Measurements from ENCODE around the gene PAPOLA.
"Not testable (repeated sequence)": the region's sequence is repeated elsewhere in the genome, so short reads cannot be mapped to it uniquely, and the experiment has no call there.

The PAPOLA gene

DNA sequence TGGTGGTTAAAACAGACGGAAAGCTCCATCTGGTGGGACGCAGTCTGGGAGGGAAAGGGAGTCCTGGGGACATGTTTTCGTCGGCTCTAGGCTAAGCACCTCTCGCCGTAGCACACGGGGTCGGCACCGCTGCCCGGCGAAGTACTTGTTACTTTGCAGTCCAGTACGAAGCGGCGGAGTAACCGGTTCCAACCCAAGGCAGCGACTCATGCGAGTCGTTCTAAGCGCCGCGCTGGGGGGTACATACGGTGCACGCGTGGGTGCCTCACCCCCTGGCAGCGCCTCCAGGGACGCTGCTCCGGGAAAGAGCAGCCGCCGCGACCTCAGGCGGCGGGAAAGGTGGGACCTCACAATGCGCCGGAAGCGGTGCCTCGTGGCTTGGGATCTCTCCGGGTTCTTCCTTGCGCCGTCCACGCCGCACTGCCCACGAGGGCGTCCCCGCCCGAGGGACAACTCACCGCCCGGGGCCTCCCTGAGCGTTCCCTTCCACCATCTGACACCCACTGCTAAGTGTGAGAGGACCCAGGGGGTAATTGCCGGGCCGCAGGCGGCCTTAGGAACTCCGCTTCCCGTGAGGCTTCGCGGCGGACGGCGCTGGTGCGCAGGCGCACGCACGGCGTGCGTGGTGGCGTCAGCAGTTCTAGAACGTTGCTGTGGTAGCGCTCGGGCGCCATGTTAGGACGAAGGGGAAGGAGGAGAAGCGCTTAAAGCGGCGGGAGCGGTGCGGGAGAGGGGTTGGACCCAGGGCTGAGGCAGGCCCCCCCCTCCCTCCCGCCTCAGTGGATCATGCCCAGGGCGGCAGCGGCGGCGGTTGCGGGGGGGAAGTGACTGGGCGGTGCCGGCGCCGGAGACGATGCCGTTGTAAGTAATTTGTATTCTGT, at the start of gene PAPOLA:
Gene PAPOLA (plus strand): TSS at position 643 of the 881 bp plus-strand sequence. CDS start 211 bp downstream, at position 854.
- DNase-seq, result peak; percentile 79

DNA sequence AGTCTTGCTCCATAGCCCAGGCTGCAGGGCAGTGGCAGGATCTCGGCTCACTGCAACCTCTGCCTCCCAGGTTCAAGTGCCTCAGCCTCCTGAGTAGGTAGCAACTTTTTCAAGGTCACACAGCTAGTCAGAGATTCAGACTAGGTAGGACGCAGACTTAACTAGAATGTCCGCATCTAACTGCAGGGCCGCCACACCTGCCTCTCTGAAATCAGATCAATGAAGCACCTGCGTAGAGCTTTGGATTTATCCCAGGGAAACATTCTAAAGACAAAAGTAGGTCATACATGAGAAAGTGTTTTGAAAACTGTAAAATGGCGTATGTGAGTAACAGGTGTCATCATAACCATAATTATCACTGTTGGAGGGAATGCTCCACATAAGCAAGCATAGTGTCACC, 49.5 kb upstream of the PAPOLA start:
- no peak for DNase-seq

DNA sequence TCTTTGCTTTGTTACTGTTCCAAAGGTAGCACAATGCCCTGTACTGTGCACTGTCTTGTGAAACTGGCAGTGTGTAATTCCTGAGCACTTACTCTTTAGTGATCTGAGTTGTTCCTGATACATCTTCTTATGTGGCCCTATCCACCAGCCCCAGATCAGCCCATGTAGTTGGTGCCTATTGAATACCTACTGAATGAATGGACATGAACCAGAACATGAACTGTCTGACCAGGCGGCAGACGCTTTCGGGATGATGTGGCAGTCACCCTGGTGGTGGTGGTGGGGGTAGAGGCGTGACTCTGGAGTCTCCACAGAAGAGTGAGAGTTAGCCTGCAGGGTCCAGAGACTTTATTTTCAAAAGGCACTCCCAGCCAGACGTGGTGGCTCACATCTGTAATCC, 46.6 kb upstream of the PAPOLA start:
- DNase-seq, result no peak

DNA sequence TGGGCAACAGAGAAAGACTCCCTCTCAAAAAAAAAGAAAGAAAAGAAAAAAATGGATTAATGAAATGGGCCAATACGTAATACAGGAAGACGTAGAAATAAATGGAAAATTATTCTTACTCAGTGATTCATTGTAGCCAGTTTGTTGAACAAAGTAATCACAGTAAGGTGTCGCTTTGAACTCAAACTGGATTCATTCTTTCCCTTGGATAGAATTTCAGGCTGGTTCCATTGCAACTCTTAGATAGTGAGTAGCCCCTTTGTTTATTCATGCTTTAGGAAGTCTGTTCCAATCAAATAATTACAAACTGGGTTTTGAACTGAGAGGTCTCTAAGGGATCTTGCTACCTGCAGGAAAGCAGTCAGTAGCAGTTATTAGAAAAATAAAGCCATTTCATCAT, 42.3 kb upstream of the PAPOLA start:
- no peak for DNase-seq

DNA sequence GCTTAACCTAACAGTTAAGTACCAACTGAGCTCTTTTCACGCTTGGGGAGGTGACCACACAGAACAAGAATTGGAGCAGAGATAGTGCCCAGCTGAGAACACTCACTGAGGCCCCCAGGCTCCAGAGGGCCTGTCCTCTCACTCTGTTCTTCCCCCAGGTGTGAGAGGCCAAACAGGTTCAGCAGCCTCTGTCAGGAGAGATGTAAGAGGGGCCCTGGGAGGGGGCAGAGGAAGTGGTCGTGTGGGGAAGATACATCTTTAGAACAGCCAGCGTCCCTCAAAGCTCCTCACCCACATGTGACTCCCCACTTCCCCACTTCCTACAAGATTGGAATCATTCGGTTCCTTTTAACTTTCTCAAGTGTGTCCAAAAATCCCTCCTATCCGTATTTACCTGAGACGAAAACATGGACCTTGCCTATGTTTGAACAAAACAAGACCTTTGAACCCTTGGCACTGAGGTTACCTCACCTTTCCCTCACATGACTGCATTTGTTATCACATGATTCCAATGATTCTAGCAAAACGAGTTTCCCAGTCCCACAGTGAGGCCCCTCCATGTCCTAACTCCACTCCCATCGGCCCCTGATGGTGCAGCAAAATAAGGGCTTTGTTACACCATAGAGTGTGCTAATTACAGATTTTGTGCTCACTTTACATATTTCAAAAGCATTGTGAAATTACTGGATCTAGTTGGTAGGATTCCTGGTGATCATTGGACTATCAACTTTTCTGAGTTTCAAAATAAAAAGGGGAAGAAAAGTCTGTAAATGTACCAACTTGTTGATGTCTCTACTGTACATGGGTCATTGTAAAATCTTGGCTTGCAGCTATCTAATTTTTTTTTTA, 40.0 kb upstream of the PAPOLA start:
- DNase-seq, result no peak

DNA sequence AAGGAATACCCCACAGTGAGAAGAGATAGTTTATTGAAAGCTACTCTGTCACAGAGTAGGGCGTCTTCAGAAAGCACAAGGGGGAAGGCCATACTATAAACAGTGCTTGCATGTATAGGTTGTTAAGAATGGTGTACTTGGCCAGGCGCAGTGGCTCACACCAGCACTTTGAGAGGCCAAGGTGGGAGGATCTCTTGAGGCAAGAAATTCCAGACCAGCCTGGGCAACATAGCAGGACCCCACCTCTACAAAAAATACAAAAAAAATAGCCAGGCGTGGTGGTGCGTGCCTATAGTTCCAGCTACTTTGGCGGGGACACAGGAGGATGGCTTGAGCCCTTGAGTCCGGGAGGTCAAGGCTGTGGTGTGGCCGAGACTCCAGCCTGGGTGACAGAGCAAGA, 38.0 kb upstream of the PAPOLA start:
- DNase-seq, result no peak

DNA sequence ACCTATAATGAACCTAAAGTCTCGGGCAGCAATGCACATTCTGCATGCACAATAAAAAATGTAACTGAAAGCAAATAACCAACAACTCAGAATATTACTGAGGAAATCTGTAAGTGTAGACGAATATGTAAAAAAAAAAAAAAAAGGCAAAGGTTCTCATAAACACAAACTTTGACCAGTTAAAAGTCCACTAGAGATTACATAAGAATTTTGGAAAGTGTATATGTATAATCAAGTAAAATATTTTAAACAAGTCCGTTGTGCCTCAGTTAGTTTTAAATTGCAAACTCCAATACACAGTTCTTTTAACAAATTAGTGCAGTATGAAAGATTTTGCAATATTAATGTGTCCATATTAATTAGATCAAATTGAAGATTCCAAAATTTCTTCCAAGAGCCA, 35.3 kb upstream of the PAPOLA start:
- DNase-seq, result no peak

DNA sequence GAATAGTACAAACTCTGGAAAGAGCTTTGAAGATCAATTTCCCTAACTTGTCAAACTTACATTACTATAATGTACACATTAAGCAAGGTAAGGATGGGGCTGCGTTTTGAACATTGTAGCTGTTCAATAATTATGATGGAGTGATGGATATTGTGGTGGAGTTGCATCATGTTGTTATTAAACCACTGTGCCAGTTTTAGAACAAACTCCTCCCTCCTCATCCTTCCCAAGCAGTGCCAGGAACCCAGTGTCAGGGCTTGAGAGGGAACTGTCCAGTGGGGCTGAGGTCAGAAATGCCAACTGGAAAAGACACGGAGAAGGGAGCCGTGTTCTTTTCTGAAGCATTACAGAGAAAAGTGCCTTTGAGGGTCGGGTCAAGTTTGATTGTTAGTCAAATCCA, 31.9 kb upstream of the PAPOLA start:
- DNase-seq, result no peak

DNA sequence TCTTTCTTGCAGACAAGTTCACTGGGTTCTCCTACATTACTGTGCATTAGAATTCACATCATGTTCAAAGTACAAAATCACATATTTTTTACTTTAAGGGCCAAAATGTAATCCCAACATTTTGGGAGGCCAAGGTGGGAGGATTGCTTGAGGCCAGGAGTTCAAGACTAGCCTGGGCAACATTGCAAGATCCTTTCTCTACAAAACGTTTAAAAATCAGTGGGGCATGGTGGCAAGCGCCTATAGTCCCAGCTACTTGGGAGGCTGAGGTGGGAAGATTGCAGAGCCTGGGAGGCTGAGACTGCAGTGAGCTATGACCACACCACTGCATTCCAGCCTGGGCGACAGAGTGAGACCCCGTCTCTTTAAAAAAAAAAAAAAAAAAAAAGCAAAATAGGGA, 31.2 kb upstream of the PAPOLA start:
- not testable (repeated sequence) for DNase-seq

DNA sequence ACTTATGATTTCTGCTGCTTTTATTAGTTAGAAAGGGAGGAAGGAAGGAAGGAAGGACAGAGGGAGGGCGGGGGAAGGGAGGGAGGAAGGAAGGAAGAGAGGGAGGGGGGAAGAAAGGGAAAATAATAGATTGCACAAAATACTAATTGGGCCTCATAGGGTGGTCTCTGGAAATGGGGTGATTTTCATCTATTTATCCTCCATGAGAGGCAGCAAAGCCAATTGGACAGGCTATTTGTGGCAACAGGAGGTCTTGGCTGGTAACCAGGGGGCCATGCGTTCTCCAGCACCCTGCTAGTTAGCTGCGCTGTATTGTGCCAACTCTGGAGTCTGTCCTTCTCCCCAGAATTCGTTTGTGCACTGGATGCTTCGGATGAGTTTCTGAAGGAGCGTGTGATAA, 24.1 kb upstream of the PAPOLA start:
- DNase-seq, result no peak

DNA sequence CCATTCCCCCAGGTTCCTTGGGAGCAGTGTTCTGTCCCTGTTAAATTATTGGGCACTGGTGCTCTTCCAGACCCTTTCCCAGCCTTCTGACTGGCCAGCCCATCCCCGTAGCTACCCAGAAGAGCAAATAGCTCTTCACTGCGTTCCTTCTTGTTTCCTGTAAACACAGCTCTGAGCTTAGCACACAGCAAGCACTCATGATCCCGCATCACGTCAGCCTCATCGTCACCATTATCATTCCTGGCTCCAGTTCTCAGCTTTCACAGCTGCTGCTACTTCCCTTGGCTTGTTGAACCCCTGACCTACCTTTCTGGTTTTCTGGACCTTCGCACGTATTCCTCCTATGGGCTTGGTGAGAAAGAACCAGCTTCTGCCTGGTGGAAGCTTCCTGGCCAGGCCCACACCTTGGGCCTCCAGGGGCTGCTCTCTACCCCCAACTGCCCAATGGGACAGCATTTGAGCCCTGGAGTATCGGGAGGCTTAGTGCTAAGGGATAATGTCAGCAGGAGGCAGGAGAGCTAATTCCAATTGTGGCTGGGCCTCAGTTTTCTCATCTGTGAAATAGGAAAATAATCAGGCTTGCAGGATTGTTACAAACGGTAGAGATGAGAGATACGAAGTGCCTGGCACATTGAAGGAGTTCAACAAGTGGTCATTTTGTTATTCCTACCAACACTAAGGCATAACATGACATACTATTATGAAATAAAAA, 22.6 kb upstream of the PAPOLA start:
- no peak for DNase-seq

DNA sequence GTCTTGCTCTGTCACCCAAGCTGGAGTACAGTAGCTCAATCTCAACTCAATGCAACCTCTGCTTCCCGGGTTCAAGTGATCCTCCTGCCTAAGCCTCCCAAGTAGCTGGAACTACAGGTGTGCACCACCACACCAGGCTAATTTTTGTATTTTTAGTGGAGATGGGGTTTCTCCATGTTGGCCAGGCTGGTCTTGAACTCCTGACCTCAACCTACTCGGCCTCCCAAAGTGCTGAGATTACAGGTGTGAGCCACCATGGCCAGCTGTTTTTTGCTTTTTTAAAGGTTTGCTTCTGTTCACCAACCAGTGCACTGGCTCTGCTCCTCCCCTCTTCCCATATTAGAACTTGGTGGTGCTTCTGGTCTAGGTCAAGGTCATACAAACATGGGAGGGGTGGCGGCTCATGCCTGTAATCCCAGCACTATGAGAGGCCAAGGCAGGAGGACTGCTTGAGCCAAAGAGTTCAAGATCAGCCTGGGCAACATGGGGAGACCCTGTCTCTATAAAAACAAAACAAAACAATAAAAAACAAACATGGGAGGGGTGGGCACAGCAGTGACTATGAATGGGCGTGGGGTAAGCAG, 20.4 kb upstream of the PAPOLA start:
- no peak for DNase-seq

DNA sequence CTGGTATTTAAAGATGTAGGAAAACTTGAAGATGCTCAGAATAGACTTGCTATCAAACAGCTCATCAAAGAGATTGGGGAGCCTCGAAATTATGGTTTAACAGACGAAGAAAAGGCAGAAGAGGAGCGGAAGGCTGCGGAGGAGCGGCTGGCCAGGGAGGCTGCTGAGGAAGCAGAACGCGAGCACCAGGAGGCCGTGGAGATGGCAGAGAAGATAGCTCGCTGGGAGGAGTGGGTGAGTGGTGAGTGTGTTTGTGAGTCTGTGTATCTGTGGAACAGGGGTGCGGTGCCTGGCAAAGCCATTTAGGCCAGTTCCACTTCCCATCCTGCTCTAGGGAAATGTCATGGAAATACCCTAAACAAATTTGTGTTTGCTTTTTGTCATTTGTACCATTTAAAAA, 19.2 kb upstream of the PAPOLA start:
- no peak for DNase-seq

DNA sequence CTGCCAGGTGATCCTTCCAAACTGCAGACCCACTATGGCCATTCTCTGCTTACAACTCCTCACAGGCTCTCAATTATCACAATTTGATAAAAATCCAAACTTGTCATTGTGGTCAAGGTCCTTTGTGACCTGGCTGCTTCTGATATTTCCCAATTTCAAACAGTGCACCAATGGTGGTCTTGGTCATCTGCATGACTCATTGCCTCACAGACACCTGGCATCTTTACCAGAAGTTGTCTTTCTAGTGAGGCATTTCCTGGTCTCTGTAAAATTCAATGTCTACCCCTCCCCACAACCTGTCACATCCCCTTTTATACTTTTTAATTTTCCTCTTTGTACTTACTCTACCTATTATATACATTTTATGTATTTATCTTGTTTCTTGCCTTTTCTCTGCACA, 17.8 kb upstream of the PAPOLA start:
- DNase-seq, result no peak

DNA sequence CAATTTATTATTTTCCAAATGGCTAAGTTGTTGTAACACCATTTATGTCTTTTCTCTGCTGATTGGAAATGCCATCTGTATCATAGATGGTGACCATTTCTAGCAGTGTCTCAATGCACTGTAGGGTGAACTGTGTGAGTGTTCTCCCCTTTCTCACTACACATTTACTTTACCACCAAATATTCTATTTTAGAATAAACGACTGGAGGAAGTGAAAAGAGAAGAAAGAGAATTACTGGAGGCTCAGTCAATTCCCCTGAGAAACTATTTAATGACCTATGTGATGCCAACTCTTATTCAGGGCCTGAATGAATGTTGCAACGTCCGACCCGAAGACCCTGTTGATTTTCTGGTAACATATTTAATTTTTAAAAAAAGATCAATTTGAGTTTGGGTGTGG, 15.5 kb upstream of the PAPOLA start:
- DNase-seq, result no peak

DNA sequence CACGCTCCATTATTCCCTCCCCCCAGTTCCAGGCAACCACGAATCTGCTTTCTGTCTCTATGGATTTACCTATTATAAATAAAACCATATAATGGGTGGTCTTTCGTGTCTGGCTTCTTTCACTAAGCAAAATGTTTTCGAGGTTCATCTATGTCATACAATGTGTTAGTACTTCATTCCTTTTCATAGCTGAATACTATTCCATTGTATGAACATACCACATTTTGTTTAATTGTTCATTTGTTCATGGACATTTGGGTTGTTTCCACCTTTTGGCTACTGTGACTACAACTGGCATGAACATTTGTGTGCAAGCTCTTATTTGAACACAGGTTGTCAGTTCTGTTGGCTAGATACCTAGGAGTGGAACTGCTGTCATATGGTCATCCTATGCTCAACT, 12.9 kb upstream of the PAPOLA start:
- no peak for DNase-seq

DNA sequence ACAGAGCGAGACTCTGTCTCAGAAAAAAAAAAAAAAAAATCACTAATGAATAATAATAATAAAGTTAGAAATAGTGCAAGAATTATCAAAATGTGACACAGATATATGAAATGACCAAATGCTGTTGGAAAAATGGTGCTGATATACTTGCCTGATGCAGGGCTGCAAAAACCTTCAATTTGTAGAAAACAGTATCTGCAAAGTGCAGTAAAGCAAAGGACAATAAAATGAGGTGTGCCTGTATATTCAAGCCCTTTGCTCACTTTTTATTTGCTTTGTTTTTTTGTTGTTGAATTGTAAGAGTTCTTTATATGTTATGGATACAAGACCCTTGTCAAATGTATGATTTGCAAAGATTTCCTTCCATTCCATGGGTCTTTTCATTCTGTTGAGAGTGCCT, 9.0 kb upstream of the PAPOLA start:
- no peak for DNase-seq

DNA sequence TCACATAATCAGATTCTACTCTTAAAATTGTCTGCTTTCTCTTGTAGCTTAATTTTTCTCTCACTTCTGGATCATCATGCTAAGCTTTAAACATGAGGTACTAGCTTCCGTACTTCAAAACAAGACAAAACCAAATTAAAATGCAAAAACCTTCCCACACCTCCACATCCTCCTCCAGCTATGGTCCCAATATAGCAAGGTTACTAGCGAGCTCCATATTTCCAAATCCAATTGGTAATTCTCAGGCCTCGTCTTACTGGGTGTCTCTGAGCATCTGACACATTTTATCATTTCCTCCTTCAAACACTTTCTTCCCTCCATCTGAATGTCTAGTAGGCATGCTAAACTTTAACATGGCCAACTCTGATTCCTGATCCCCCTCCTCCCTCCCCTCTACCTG, 7.9 kb upstream of the PAPOLA start:
- no peak for DNase-seq

DNA sequence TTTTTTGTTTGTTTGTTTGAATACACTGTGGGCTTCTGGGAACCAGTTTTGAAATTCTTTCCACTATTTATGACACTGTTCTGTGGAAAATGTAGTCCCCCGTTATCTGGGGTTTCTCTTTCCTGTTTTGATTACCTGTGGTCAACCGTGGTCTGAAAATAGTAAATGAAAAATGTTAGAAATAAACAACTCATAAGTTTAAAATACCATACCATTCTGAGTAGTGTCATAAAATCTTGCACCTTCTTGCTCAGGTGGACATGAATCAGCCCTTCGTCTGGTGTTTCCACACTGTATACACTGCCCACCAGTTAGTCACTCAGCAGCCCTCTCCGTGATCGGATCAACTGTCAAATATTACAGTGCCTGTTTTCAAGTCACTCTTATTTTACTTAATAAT, 5.1 kb upstream of the PAPOLA start:
- DNase-seq, result no peak

DNA sequence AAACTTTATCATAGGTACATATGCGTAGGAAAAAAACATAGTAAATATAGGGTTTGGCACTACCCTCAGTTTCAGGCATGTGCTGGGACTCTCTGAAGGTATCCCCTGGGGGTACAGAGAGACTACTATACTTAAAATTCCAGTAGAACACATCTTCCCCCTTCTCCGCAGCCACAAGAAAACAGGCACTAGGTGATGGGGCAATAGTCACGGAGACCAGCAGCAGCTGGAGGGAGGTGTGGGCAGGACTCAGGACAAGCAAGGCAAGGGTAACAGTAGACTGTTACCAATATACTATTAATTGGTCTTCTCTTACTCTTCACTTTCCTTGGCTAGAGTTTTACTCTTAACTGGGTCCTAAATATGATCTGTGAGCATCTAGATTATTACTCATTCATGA, 4.6 kb upstream of the PAPOLA start:
- no peak for DNase-seq

DNA sequence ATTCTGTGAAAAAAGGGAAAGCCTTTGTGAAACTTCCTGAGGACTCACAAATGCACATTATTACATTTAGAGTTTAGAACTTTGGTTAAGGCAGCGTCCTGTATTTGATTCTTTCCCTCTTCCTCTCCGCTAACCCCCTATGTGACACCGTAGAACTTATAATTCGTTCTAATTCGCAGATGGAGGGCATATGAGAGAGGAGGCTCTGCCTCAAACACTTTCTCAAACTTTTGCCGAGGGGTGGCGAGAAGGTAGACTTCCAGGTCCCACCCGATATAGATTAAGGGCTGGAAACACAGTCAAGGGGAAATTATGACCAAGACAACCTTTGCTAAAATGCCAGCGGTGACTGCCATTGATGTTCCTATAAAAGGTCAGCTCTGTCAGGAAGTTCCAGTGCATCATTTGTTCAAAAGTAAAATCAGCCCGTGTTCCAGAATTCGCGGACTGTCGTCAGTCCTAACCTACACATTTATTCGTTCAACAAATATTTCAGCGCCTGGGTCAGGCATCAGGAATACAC, 904 bp upstream of the PAPOLA start:
- no peak for DNase-seq

DNA sequence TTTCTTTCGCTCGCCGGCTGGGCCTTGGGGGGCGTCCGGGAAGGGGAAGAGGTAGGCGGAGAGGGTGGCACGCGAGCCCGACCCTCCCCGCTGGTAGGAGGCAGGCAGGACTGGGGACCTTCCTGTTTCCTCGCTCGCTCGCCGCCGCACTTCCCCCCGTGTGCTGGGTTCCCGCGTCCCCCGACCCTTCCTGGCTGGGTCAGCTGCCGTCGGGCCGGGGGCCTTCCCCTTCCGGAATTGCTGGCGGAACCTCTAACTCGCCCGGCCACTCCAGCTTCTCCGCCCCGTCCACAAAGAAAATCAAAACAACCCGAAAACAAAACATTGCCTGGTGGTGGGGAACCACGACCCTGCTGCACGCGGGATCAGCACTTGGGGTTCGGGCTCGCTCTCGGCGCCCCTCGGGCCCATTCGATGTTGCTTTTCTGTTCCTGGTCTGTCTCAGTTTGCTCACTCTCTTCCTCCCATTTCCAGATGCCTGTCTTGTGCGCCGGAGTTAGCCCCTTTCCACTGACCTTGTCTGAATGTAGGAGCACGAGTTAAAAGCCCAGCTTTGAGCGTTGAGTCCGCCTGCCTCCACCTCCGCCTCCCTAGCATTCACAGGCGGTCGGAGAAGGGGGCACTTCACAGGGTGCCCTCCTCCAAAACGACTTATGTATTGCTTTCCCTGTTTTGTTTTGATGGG, 581 bp downstream of the PAPOLA start:
- peak; percentile 55 for DNase-seq
